Nephron progenitor cell (in vitro differentiated cells): ENCODE measurements around the gene NFRKB.

ENCODE experiments used
- DNase-seq: peaks from one replicate; pipeline ENCODE4 v3.0.0; 2021
- H3K27ac Mint-ChIP-seq: 2 replicates; pipeline ENCODE4 v1.8.0; 2021; ENCODE audit warnings: mild to moderate bottlenecking, moderate library complexity, mixed read lengths
- H3K27me3 Mint-ChIP-seq: 2 replicates; pipeline ENCODE4 v1.8.0; 2021; ENCODE audit warnings: mild to moderate bottlenecking, low read depth, mixed read lengths; ENCODE audit not compliant: poor library complexity
- H3K36me3 Mint-ChIP-seq: 2 replicates; pipeline ENCODE4 v1.8.0; 2021; ENCODE audit warnings: low read depth, mixed read lengths
- H3K4me1 Mint-ChIP-seq: 2 replicates; pipeline ENCODE4 v1.8.0; 2021; ENCODE audit warnings: mixed read lengths
- H3K4me3 Mint-ChIP-seq: 2 replicates; pipeline ENCODE4 v1.8.0; 2021; ENCODE audit warnings: mild to moderate bottlenecking, moderate library complexity, mixed read lengths
- H3K9me3 Mint-ChIP-seq: 2 replicates; pipeline ENCODE4 v1.8.0; 2021; ENCODE audit warnings: mild to moderate bottlenecking, moderate library complexity, mixed read lengths
- CTCF ChIP-seq: fragments of 200-600 bp; sonication (generic); IDR thresholded peaks from 2 replicates; pipeline ENCODE4 v1.5.0; 2021; ENCODE audit warnings: antibody characterized with exemption

Gene NFRKB

GRCh38 chr11:129866311-129866710 is 29.1 kb downstream of the NFRKB start:
- no peak for DNase-seq
- Mint-ChIP-seq H3K27ac (peak overlapping the region; percentile 91), H3K36me3 (peaks cover 86% of the 10 kb centered on the region), H3K4me3 (peak overlapping the region; percentile 65), H3K27me3 (peaks cover 2% of the 10 kb centered on the region), H3K9me3 (no peaks in the 10 kb centered on the region), H3K4me1 (peaks cover 51% of the 10 kb centered on the region)
- no peak for TF ChIP-seq CTCF

GRCh38 chr11:129865701-129866100 is 29.7 kb downstream of the NFRKB start:
- H3K9me3 Mint-ChIP-seq = no peaks in the 10 kb centered on the region
- H3K27me3 Mint-ChIP-seq = peaks cover 2% of the 10 kb centered on the region
- no peak for DNase-seq
- peak overlapping the region; percentile 72 for H3K27ac Mint-ChIP-seq
- peak overlapping the region; percentile 38 for H3K4me3 Mint-ChIP-seq
- H3K4me1 Mint-ChIP-seq = peaks cover 51% of the 10 kb centered on the region
- peaks cover 83% of the 10 kb centered on the region for H3K36me3 Mint-ChIP-seq
- TF ChIP-seq CTCF = no peak

GRCh38 chr11:129864811-129865210 is 30.6 kb downstream of the NFRKB start:
- Mint-ChIP-seq H3K27me3 (peaks cover 2% of the 10 kb centered on the region), H3K4me3 (no peak overlapping the region), H3K27ac (no peak overlapping the region), H3K4me1 (peaks cover 51% of the 10 kb centered on the region), H3K9me3 (no peaks in the 10 kb centered on the region), H3K36me3 (peaks cover 86% of the 10 kb centered on the region)
- no peak for TF ChIP-seq CTCF
- DNase-seq = no peak

- peak overlapping the region; percentile 97 for H3K27ac Mint-ChIP-seq
- peaks cover 37% of the 10 kb centered on the region for H3K4me1 Mint-ChIP-seq
- H3K4me3 Mint-ChIP-seq = peak overlapping the region; percentile 23
- H3K27me3 Mint-ChIP-seq = peaks cover 2% of the 10 kb centered on the region
- H3K9me3 Mint-ChIP-seq = no peaks in the 10 kb centered on the region
- peaks cover 72% of the 10 kb centered on the region for H3K36me3 Mint-ChIP-seq
- DNase-seq = peak; percentile 27
- TF ChIP-seq CTCF = no peak
Measured at GRCh38 chr11:129861702-129862522, 33.5 kb downstream of the NFRKB start.

- Mint-ChIP-seq H3K4me1 (no peaks in the 10 kb centered on the region), H3K27me3 (no peaks in the 10 kb centered on the region), H3K9me3 (no peaks in the 10 kb centered on the region), H3K36me3 (peaks cover 18% of the 10 kb centered on the region), H3K4me3 (no peak overlapping the region), H3K27ac (no peak overlapping the region)
- TF ChIP-seq CTCF = no peak
- no peak for DNase-seq
Measured at GRCh38 chr11:129856036-129856435, 39.3 kb downstream of the NFRKB start.

GRCh38 chr11:129855086-129855485 is 40.3 kb downstream of the NFRKB start:
- peaks cover 3% of the 10 kb centered on the region for H3K27me3 Mint-ChIP-seq
- H3K4me3 Mint-ChIP-seq = no peak overlapping the region
- DNase-seq = no peak
- H3K4me1 Mint-ChIP-seq = no peaks in the 10 kb centered on the region
- H3K27ac Mint-ChIP-seq = no peak overlapping the region
- H3K9me3 Mint-ChIP-seq = no peaks in the 10 kb centered on the region
- H3K36me3 Mint-ChIP-seq = peaks cover 11% of the 10 kb centered on the region
- TF ChIP-seq CTCF = no peak
